ENCODE measurements around the gene GAREM1.

Gene GAREM1

GRCh38 chr18:32249147-32249929 lies 221.3 kb downstream of the GAREM1 start:
- H3K4me1 ChIP-seq (ENCODE audit: insufficient read depth, low read length) = no peaks in the 10 kb centered on the region
- H3K9me3 ChIP-seq (ENCODE audit: insufficient read depth, low read length, severe bottlenecking) = no peaks in the 10 kb centered on the region
- DNase-seq (no peak), ATAC-seq (ENCODE audit: insufficient read depth, low read depth) (no peak)
- no peaks in the 10 kb centered on the region for H3K36me3 ChIP-seq (ENCODE audit: insufficient read depth, low read length)
- no peaks in the 10 kb centered on the region for H4K20me1 ChIP-seq (ENCODE audit: insufficient read depth, low read length)
- no peak overlapping the region for H3K4me3 ChIP-seq (ENCODE audit: low read depth in 1 of 2, low read length in 2 of 2)
- TF ChIP-seq, protein P1, sequence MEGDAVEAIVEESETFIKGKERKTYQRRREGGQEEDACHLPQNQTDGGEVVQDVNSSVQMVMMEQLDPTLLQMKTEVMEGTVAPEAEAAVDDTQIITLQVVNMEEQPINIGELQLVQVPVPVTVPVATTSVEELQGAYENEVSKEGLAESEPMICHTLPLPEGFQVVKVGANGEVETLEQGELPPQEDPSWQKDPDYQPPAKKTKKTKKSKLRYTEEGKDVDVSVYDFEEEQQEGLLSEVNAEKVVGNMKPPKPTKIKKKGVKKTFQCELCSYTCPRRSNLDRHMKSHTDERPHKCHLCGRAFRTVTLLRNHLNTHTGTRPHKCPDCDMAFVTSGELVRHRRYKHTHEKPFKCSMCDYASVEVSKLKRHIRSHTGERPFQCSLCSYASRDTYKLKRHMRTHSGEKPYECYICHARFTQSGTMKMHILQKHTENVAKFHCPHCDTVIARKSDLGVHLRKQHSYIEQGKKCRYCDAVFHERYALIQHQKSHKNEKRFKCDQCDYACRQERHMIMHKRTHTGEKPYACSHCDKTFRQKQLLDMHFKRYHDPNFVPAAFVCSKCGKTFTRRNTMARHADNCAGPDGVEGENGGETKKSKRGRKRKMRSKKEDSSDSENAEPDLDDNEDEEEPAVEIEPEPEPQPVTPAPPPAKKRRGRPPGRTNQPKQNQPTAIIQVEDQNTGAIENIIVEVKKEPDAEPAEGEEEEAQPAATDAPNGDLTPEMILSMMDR (IDR thresholded peaks at IDR 0.05; ENCODE audit: borderline replicate concordance, extremely low read depth, low read length, poor library complexity, severe bottlenecking) = no peak
- no peak for TF ChIP-seq EZH2 (IDR thresholded peaks at IDR 0.05; ENCODE audit: borderline replicate concordance, low read depth, low read length, severe bottlenecking)
- no peak overlapping the region for H3K9ac ChIP-seq (ENCODE audit: low read depth, low read length)
- no peak overlapping the region for H2AFZ ChIP-seq (ENCODE audit: low read depth, low read length)
- no peak overlapping the region for H3K27ac ChIP-seq (ENCODE audit: low read length)
- peaks cover 6% of the 10 kb centered on the region for H3K27me3 ChIP-seq (ENCODE audit: insufficient read depth, low read length, poor library complexity)
- no peak overlapping the region for H3K4me2 ChIP-seq (ENCODE audit: insufficient read depth, low read length)
- H3K79me2 ChIP-seq (ENCODE audit: insufficient read depth, low read length) = no peaks in the 10 kb centered on the region

DNA sequence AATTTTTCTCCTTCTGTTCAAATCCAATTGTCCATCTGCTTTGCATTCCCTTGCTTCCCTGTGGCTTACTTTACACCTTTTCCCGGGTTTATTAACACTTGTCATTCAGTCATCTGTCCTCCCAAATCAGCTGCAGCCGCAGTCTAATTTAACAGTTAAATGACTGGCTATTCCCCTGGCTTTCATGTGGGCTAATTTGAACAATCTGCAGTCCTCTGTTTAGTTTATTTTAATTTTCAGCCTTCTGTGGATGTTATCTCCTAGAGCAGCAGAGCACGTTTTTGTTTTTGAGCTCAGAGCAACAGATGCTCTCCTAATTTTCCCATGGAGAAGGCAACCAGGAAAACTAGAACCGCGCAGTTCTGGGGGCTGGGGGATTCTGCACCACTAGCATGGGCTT lies 225.8 kb downstream of the GAREM1 start:
- no peak overlapping the region for H3K27ac ChIP-seq (ENCODE audit: low read length)
- no peak overlapping the region for H3K4me3 ChIP-seq (ENCODE audit: low read depth in 1 of 2, low read length in 2 of 2)
- no peaks in the 10 kb centered on the region for H3K9me3 ChIP-seq (ENCODE audit: insufficient read depth, low read length, severe bottlenecking)
- peaks cover 13% of the 10 kb centered on the region for H3K27me3 ChIP-seq (ENCODE audit: insufficient read depth, low read length, poor library complexity)
- H4K20me1 ChIP-seq (ENCODE audit: insufficient read depth, low read length) = no peaks in the 10 kb centered on the region
- no peak for ATAC-seq (ENCODE audit: insufficient read depth, low read depth)
- H3K9ac ChIP-seq (ENCODE audit: low read depth, low read length) = no peak overlapping the region
- no peak for TF ChIP-seq EZH2 (IDR thresholded peaks at IDR 0.05; ENCODE audit: borderline replicate concordance, low read depth, low read length, severe bottlenecking)
- TF ChIP-seq, protein P1 (IDR thresholded peaks at IDR 0.05; ENCODE audit: borderline replicate concordance, extremely low read depth, low read length, poor library complexity, severe bottlenecking) = no peak
- H2AFZ ChIP-seq (ENCODE audit: low read depth, low read length) = no peak overlapping the region
- H3K4me1 ChIP-seq (ENCODE audit: insufficient read depth, low read length) = no peaks in the 10 kb centered on the region
- DNase-seq = no peak
- H3K79me2 ChIP-seq (ENCODE audit: insufficient read depth, low read length) = no peaks in the 10 kb centered on the region
- H3K36me3 ChIP-seq (ENCODE audit: insufficient read depth, low read length) = no peaks in the 10 kb centered on the region
- no peak overlapping the region for H3K4me2 ChIP-seq (ENCODE audit: insufficient read depth, low read length)

DNA sequence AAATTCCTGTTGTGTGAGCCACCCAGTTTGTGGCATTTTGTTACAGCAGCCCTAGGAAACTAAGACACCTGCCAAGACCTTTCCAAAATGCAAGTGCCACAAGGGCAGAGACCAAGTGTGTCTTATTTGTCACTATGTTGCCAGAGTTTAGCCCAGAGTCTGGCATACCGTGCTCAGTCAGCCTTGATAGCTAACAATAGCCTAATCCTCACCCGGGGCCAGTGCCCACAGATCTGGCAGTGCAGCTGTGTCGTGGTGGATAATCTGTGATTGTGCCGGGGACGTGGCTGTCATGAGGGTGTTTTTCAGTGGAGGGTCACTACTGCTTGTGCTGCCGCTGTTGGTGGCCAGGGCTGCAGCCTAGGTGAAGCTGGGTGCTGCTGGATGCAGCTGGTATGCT lies 227.3 kb downstream of the GAREM1 start:
- H3K4me1 ChIP-seq (ENCODE audit: insufficient read depth, low read length) = no peaks in the 10 kb centered on the region
- H3K27ac ChIP-seq (ENCODE audit: low read length) = no peak overlapping the region
- H3K79me2 ChIP-seq (ENCODE audit: insufficient read depth, low read length) = no peaks in the 10 kb centered on the region
- H3K9ac ChIP-seq (ENCODE audit: low read depth, low read length) = no peak overlapping the region
- no peaks in the 10 kb centered on the region for H3K9me3 ChIP-seq (ENCODE audit: insufficient read depth, low read length, severe bottlenecking)
- H3K27me3 ChIP-seq (ENCODE audit: insufficient read depth, low read length, poor library complexity) = peaks cover 10% of the 10 kb centered on the region
- no peaks in the 10 kb centered on the region for H3K36me3 ChIP-seq (ENCODE audit: insufficient read depth, low read length)
- H3K4me3 ChIP-seq (ENCODE audit: low read depth in 1 of 2, low read length in 2 of 2) = no peak overlapping the region
- ATAC-seq (ENCODE audit: insufficient read depth, low read depth) (no peak), DNase-seq (no peak)
- no peaks in the 10 kb centered on the region for H4K20me1 ChIP-seq (ENCODE audit: insufficient read depth, low read length)
- H2AFZ ChIP-seq (ENCODE audit: low read depth, low read length) = no peak overlapping the region
- no peak overlapping the region for H3K4me2 ChIP-seq (ENCODE audit: insufficient read depth, low read length)
- TF ChIP-seq EZH2 (IDR thresholded peaks at IDR 0.05; ENCODE audit: borderline replicate concordance, low read depth, low read length, severe bottlenecking) = no peak
- TF ChIP-seq, protein P1 (IDR thresholded peaks at IDR 0.05; ENCODE audit: borderline replicate concordance, extremely low read depth, low read length, poor library complexity, severe bottlenecking) = no peak

Measured in DND-41 (cell line).